Retinal pigment epithelial cell (primary cell): Measurements from ENCODE around the gene CAMKMT.

ENCODE experiments used
- DNase-seq: peaks from one replicate; pipeline ENCODE4 v3.0.0-alpha.2; 2010; ENCODE audit warnings: low read depth
- H3K4me3 ChIP-seq: 2 replicates; pipeline ENCODE4 v1.5.1; 2011; ENCODE audit warnings: mild to moderate bottlenecking, low read length, control low read depth, moderate library complexity
- CTCF ChIP-seq: conservative IDR thresholded peaks from 2 replicates; pipeline ENCODE4 v1.5.1; 2011; ENCODE audit warnings: low read depth, low read length, control low read depth, inconsistent platforms

The CAMKMT gene

GRCh38 chr2:44522846-44523245, 161.1 kb downstream of the CAMKMT start:
- TF ChIP-seq CTCF: no peak
- no peak for DNase-seq
- no peak overlapping the region for H3K4me3 ChIP-seq

- H3K4me3 ChIP-seq: no peak overlapping the region
- DNase-seq: no peak
- TF ChIP-seq CTCF: no peak
Measured at GRCh38 chr2:44524347-44524926, 162.7 kb downstream of the CAMKMT start.

- H3K4me3 ChIP-seq: no peak overlapping the region
- TF ChIP-seq CTCF: no peak
- no peak for DNase-seq
Measured at GRCh38 chr2:44526352-44526751, 164.6 kb downstream of the CAMKMT start.

GRCh38 chr2:44528595-44528994, 166.8 kb downstream of the CAMKMT start:
- DNase-seq: peak; percentile 35
- H3K4me3 ChIP-seq: no peak overlapping the region
- TF ChIP-seq CTCF: no peak

- no peak for TF ChIP-seq CTCF
- H3K4me3 ChIP-seq: no peak overlapping the region
- DNase-seq: no peak
Measured at GRCh38 chr2:44529448-44529847, 167.7 kb downstream of the CAMKMT start.

GRCh38 chr2:44531289-44531688, 169.5 kb downstream of the CAMKMT start:
- TF ChIP-seq CTCF: no peak
- H3K4me3 ChIP-seq: no peak overlapping the region
- no peak for DNase-seq

GRCh38 chr2:44532031-44532430, 170.3 kb downstream of the CAMKMT start:
- no peak for DNase-seq
- no peak for TF ChIP-seq CTCF
- H3K4me3 ChIP-seq: no peak overlapping the region
